ENCODE results near the gene DCANP1. TPM values are rescaled to one million over a fixed set of nuclear protein-coding genes. Genes with fewer than 3 reads are reported as not detected.
A peak's percentile ranks its signal among the peaks of the same experiment; 100 is the strongest.

Gene DCANP1
- total RNA-seq, 1 donor from 2014 or later: not detected

GRCh38 chr5:135457424-135458071, 10.4 kb upstream of the DCANP1 start:
- DNase-seq (ENCODE audit: low read depth in 2 of 2): peak; percentile 66 to 76

GRCh38 chr5:135456238-135457099, 9.3 kb upstream of the DCANP1 start:
- peak in 1 of 2 donors; percentile 21 for DNase-seq (ENCODE audit: low read depth in 2 of 2)

GRCh38 chr5:135455876-135456237, 8.7 kb upstream of the DCANP1 start:
- DNase-seq (ENCODE audit: low read depth in 2 of 2): no peak

GRCh38 chr5:135454946-135455345, 7.8 kb upstream of the DCANP1 start:
- no peak for DNase-seq (ENCODE audit: low read depth in 2 of 2)

GRCh38 chr5:135453613-135454012, 6.5 kb upstream of the DCANP1 start:
- no peak for DNase-seq (ENCODE audit: low read depth in 2 of 2)

GRCh38 chr5:135452321-135453030, 5.3 kb upstream of the DCANP1 start, which contains the start of gene TIFAB:
TIFAB (minus strand) TSS chr5:135452351; CDS start chr5:135449939, 2,412 bp downstream.
- DNase-seq (ENCODE audit: low read depth in 2 of 2): no peak

GRCh38 chr5:135451581-135452320, 4.6 kb upstream of the DCANP1 start:
- DNase-seq (ENCODE audit: low read depth in 2 of 2): no peak

GRCh38 chr5:135450952-135451351, 3.8 kb upstream of the DCANP1 start:
- DNase-seq (ENCODE audit: low read depth in 2 of 2): no peak

- no peak for DNase-seq (ENCODE audit: low read depth in 2 of 2)
Measured at GRCh38 chr5:135450336-135450735, 3.2 kb upstream of the DCANP1 start.

GRCh38 chr5:135449644-135450043, 2.5 kb upstream of the DCANP1 start:
- DNase-seq (ENCODE audit: low read depth in 2 of 2): no peak

- DNase-seq (ENCODE audit: low read depth in 2 of 2): no peak
Measured at GRCh38 chr5:135448791-135449507, 1.8 kb upstream of the DCANP1 start.

- DNase-seq (ENCODE audit: low read depth in 2 of 2): no peak
Measured at GRCh38 chr5:135448071-135448739, 1.1 kb upstream of the DCANP1 start.

GRCh38 chr5:135446615-135447014, 533 bp downstream of the DCANP1 start:
- DNase-seq (ENCODE audit: low read depth in 2 of 2): no peak

GRCh38 chr5:135446206-135446605, 942 bp downstream of the DCANP1 start:
- no peak for DNase-seq (ENCODE audit: low read depth in 2 of 2)

GRCh38 chr5:135445306-135445985, 1.7 kb downstream of the DCANP1 start:
- DNase-seq (ENCODE audit: low read depth in 2 of 2): no peak

GRCh38 chr5:135444881-135445280, 2.3 kb downstream of the DCANP1 start:
- no peak for DNase-seq (ENCODE audit: low read depth in 2 of 2)

- DNase-seq (ENCODE audit: low read depth in 2 of 2): no peak
Measured at GRCh38 chr5:135444360-135444759, 2.8 kb downstream of the DCANP1 start.

- DNase-seq (ENCODE audit: low read depth in 2 of 2): no peak
Measured at GRCh38 chr5:135443161-135443960, 3.8 kb downstream of the DCANP1 start.
